A204.1 (cell line): ENCODE measurements around the gene VPS52.
"Not testable (repeated sequence)": the region's sequence is repeated elsewhere in the genome, so short reads cannot be mapped to it uniquely, and the experiment has no call there.

Source experiments
- FAIRE-seq: peaks from 2 replicates; lab custom pipeline; 2012; peaks lifted over from hg19 to GRCh38; lab: Jason Lieb, UNC

VPS52 gene

GRCh38 chr6:33279257-33279695 lies 7.6 kb upstream of the VPS52 start:
- FAIRE-seq: no peak

GRCh38 chr6:33278810-33279209 lies 7.1 kb upstream of the VPS52 start:
- no peak for FAIRE-seq

- FAIRE-seq: no peak
These were observed 6.7 kb upstream of the VPS52 start for GRCh38 chr6:33278392-33278741.

- no peak for FAIRE-seq
These were observed 6.2 kb upstream of the VPS52 start for GRCh38 chr6:33277663-33278391.

DNA sequence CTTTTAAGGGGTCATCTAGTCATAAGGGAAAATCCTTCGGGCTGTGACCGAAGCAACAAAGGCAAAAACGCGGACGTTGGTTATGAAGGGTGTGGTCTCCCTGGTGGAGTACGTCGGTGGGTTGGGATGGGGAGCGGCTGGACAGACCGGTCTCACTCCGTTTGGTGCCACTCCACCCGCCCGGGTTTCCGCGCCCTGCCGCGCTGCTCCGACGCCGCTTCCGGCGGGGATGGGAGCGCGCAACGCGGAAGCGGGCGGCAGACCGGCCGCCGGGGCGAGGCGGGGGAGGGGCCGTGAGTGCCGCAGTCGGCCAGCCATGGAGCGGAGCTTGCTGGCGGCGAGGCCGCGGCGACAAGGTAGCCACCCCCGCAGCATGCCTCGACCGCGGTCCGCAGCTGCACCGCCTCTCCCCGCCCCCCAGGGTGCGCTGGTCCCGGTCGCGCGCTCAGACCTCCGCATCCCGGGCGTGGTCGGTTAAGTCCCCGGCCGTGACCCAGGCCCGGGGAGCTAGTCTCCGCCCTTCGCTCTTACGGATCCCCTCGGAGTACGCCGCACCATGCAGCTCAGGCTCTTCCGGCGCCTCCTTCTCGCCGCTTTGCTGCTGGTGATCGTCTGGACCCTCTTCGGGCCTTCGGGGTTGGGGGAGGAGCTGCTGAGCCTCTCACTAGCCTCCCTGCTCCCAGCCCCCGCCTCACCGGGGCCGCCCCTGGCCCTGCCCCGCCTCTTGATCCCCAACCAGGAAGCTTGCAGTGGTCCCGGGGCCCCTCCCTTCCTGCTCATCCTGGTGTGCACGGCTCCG lies 5.4 kb upstream of the VPS52 start, which contains the start of gene B3GALT4:
Gene B3GALT4 (plus strand): TSS at position 260 of the 799 bp plus-strand sequence. CDS start 297 bp downstream, at position 557.
- FAIRE-seq: no peak

DNA sequence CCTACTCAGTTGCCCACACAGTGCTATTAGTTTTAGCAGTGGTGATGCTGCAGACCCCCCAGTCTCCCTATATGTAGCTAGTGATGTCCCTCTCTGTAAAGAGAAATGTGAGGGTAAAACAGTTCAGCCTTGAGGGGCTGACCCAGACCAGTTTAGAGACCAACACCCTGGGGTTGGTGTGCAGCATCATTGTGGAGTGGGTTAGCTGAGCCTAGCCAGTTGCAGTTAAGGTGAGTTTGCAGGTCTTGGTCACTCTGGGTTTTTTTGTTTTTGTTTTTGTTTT lies 4.8 kb upstream of the VPS52 start:
- no peak for FAIRE-seq

- not testable (repeated sequence) for FAIRE-seq
These were observed 4.3 kb upstream of the VPS52 start for GRCh38 chr6:33275795-33276580.

GRCh38 chr6:33273924-33274902 lies 2.5 kb upstream of the VPS52 start:
- FAIRE-seq: no peak

GRCh38 chr6:33273129-33273923 lies 1.6 kb upstream of the VPS52 start:
- no peak for FAIRE-seq

- FAIRE-seq: no peak
These were observed 826 bp upstream of the VPS52 start for GRCh38 chr6:33272275-33273128.

DNA sequence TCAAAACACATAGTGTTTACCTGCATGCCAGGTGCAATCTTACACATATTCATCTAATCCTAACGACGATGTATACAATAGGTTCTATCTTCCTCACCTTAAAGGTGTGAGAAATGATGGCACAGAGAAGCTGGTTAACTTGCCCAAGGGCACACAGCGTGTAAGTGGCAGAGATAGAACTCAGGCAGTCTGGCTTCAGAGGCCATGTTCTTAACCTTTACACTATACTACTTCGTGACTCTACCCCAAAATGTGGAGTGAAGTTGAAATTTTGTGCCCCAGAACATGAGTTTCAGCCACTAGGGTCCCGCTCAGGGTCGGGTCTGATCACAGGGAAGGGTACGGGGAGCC lies 584 bp downstream of the VPS52 start:
- no peak for FAIRE-seq

GRCh38 chr6:33264015-33264414 lies 7.7 kb downstream of the VPS52 start:
- no peak for FAIRE-seq

GRCh38 chr6:33262490-33262889 lies 9.2 kb downstream of the VPS52 start:
- FAIRE-seq: not testable (repeated sequence)

DNA sequence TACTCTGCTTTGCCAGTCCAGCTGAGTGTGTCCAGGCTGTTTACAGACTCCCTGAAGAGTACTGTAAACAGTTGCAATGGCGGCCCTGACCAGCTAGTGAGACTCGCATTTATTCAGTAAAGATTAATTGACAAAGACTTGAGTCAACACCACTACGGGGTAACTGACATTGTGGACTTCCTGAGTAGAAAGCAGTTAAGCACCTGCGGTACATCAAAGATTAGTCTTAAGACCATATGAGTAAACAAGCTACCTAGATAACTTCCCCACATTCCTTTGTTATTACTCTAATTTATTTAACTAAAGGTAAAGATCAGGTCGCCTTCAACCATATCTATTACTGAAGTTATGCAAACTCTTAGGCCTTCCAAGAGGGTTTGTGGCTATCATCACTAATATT lies 12.6 kb downstream of the VPS52 start:
- FAIRE-seq: no peak

GRCh38 chr6:33254591-33254990 lies 17.1 kb downstream of the VPS52 start:
- FAIRE-seq: no peak

GRCh38 chr6:33252759-33253158 lies 18.9 kb downstream of the VPS52 start:
- FAIRE-seq: no peak

- FAIRE-seq: no peak
These were observed 20.2 kb downstream of the VPS52 start for GRCh38 chr6:33251395-33252012.

- FAIRE-seq: no peak
These were observed 20.9 kb downstream of the VPS52 start for GRCh38 chr6:33250731-33251130.

DNA sequence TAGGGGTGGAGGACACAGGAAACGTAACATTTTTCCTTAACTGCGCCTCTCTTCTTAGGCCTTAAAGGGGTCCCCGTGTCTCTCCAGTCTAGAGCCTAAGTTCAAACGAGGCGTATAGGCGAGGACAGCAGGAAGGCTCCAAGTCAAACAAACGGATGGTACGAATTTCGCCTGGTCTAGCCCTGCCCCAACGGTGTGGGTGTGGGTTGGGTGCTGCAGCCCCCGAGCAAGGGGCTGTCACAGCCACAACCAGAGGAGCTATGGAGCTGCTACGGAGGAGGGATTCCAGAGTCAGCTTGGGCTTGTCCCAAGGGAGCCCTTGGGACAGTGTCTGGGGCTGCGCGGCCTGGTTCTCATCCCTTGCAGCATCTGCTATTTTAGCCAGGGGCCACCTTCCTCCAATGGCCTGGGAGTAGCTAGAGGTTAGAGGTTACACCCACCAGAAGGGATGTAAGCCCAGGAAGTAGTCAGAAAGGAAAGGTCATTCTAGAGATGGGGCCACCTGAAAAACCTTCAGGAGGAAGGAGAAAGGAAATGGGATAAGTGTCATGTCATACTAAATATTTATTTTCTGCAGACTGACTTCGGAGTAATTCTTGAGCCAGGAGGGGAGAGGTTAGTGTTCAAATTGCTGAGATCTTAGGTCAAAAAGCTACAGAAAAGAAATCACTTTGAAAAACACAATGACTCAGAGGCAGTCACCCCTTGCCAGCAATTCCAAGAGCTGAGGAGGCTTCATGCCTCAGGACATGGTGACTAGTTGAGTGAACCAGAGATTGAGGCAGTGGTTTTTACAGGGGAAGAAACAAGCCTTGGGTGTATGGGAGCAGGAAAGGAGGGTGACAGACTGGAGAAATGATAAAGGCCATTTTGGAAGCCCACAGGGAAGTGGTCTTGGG lies 21.7 kb downstream of the VPS52 start:
- no peak for FAIRE-seq
